MM.1S (cell line): ENCODE measurements around the gene MYOZ2.

Experiments
- CTCF ChIP-seq: fragments of 300-600 bp; sonication (generic); IDR thresholded peaks from 2 replicates; pipeline ENCODE4 v1.5.1; 2016; ENCODE audit warnings: antibody characterized with exemption, low read length, mixed read lengths
- EZH2phosphoT487 ChIP-seq: fragments of 300-600 bp; sonication (generic); IDR thresholded peaks from 2 replicates; pipeline ENCODE4 v1.6.1; 2018; ENCODE audit warnings: antibody characterized with exemption, low read length

DNA sequence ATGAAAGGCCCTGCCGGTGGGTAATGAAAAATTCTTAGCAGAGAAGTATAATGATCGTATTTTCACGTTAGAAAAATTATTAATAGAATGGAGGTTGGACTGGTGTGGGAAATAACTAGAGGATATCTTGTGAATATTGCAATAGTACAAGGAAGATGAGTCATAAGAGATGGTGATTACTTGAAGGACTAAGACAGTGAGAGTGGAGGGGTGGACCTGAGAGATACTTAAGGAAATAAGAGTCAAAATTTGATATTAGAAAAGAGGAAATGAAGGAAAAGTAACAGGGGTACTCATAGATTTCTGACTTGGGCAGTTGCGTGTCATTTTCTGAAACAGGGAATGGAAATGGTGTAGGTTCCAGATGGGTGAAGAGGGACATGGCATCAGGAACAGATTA, 75.1 kb downstream of the MYOZ2 start:
- no peak for TF ChIP-seq CTCF
- no peak for TF ChIP-seq EZH2phosphoT487
